Mucosa of stomach (tissue), 1 donor: ENCODE measurements around the gene FSTL3.

ENCODE experiments used
- H3K27me3 ChIP-seq: one replicate; pipeline ENCODE4 v1.7.0; 2013; ENCODE audit warnings: mild to moderate bottlenecking, low read length; ENCODE audit not compliant: control insufficient read depth, insufficient read depth
- H3K36me3 ChIP-seq: one replicate; pipeline ENCODE4 v1.7.0; 2013; ENCODE audit warnings: low read length; ENCODE audit not compliant: control insufficient read depth, insufficient read depth
- H3K4me1 ChIP-seq: one replicate; pipeline ENCODE4 v1.7.0; 2013; ENCODE audit warnings: mild to moderate bottlenecking, low read length; ENCODE audit not compliant: control insufficient read depth, insufficient read depth
- H3K4me3 ChIP-seq: one replicate; pipeline ENCODE4 v1.7.0; 2013; ENCODE audit warnings: low read length
- H3K9ac ChIP-seq: one replicate; pipeline ENCODE4 v1.7.0; 2013; ENCODE audit warnings: mild to moderate bottlenecking, low read length, moderate library complexity
- H3K9me3 ChIP-seq: one replicate; pipeline ENCODE4 v1.7.0; 2013; ENCODE audit warnings: mild to moderate bottlenecking, low read length, moderate library complexity; ENCODE audit not compliant: control insufficient read depth
- donor health status: Pancreatic carcinoma.

The FSTL3 gene

GRCh38 chr19:731000-731399, 54.8 kb downstream of the FSTL3 start:
- H3K9me3 ChIP-seq, result no peaks in the 10 kb centered on the region
- no peaks in the 10 kb centered on the region for H3K4me1 ChIP-seq
- no peaks in the 10 kb centered on the region for H3K36me3 ChIP-seq
- H3K9ac ChIP-seq, result no peak overlapping the region
- no peak overlapping the region for H3K4me3 ChIP-seq
- H3K27me3 ChIP-seq, result no peaks in the 10 kb centered on the region

GRCh38 chr19:732148-733069, 56.2 kb downstream of the FSTL3 start:
- no peak overlapping the region for H3K4me3 ChIP-seq
- H3K9ac ChIP-seq, result no peak overlapping the region
- no peaks in the 10 kb centered on the region for H3K36me3 ChIP-seq
- no peaks in the 10 kb centered on the region for H3K9me3 ChIP-seq
- H3K4me1 ChIP-seq, result no peaks in the 10 kb centered on the region
- H3K27me3 ChIP-seq, result no peaks in the 10 kb centered on the region
